Vagina (tissue), 2 donors: ENCODE measurements around the gene SLC37A1. TPM values are rescaled to one million over a fixed set of nuclear protein-coding genes. Genes with fewer than 3 reads are reported as not detected.
"Not testable (repeated sequence)": the region's sequence is repeated elsewhere in the genome, so short reads cannot be mapped to it uniquely, and the experiment has no call there.

Source experiments
- DNase-seq, 2 donors: peaks; one replicate each; pipeline ENCODE4 v3.0.0-alpha.2; 2017; ENCODE audit errors: extremely low spot score in 2 of 2
- H3K27ac ChIP-seq: fragments of 200-600 bp; sonication (generic); one replicate; pipeline ENCODE4 v1.5.1; 2019
- H3K27me3 ChIP-seq: fragments of 200-600 bp; sonication (generic); one replicate; pipeline ENCODE4 v1.5.1; 2019
- H3K36me3 ChIP-seq, 2 donors: fragments of 200-600 bp; sonication (generic); one replicate each; pipeline ENCODE4 v1.5.1; 2017 to 2019
- H3K4me1 ChIP-seq: fragments of 200-600 bp; sonication (generic); one replicate; pipeline ENCODE4 v1.5.1; 2019
- H3K4me3 ChIP-seq, 2 donors: fragments of 200-600 bp; sonication (generic); 1 replicate in 1 of 2; 2 replicates in 1 of 2; pipeline ENCODE4 v1.5.1; 2016 to 2019
- H3K9me3 ChIP-seq: fragments of 200-600 bp; sonication (generic); one replicate; pipeline ENCODE4 v1.5.1; 2019
- POLR2A ChIP-seq, 2 donors: fragments of 450-650 bp; IDR thresholded peaks; one replicate each; pipeline ENCODE4 v1.6.1; 2017; ENCODE audit warnings: antibody characterized with exemption in 2 of 2, mild to moderate bottlenecking in 2 of 2, moderate library complexity in 2 of 2
- POLR2AphosphoS5 ChIP-seq, 2 donors: sonication (generic); formaldehyde crosslinking; IDR thresholded peaks; one replicate each; pipeline ENCODE4 v1.9.0; 2017; ENCODE audit warnings: antibody characterized with exemption in 2 of 2, mild to moderate bottlenecking in 2 of 2, low read depth in 1 of 2; ENCODE audit not compliant: insufficient read depth in 1 of 2
- intact Hi-C: fragments of 100-400 bp; cut with DNase I; formaldehyde crosslinking; loops from one replicate; pipeline ENCODE4 v1.15.1; 2023
- total RNA-seq: library from RNA; depleted of rRNA; stranded (reverse); fragments of >200 nt; gene quantifications from one replicate; pipeline ENCODE4 v1.2.3, GENCODE V29; 2016
- TF ChIP-seq, protein P1 (sequence below), 3 experiments: fragments of 450-650 bp in 2 of 3; fragments of 200-600 bp in 1 of 3; sonication (generic) in 1 of 3; IDR thresholded peaks; one replicate each; pipeline ENCODE4 v1.5.1; 2017 to 2019; ENCODE audit warnings: antibody characterized with exemption in 3 of 3, mild to moderate bottlenecking in 2 of 3, moderate library complexity in 2 of 3

The SLC37A1 gene
- total RNA-seq, 1 donor from 2014 or later = 11.8 TPM

DNA sequence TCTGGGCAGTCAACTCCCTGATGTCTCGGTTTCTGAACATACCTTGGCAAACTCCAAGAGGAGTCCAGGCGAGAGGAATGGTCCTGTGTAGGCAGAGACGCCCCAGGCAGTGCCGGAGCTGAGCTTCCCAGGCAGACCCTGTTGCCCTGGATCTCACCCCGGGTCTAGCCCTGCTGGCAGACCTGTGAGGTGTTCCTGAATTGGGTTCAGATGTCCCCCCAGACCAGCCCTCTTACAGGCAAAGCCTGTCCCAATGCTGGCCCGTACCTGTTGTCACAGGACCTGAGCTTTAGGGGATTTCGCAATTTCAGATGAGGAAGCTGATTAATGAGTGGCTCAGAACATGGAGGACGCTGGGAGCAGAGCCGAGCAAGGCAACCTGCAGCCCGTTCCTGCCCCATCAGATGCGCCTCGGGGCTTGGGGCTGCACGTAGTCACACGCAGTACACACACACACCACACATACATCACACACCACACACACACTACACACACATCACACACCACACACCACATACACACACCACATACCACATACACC lies 101.2 kb downstream of the SLC37A1 start:
- Histone ChIP-seq H3K36me3 (no peaks in the 10 kb centered on the region), H3K4me3 (peak overlapping the region in 1 of 2 donors; percentile 19), H3K27me3 (no peaks in the 10 kb centered on the region), H3K4me1 (no peaks in the 10 kb centered on the region), H3K27ac (no peak overlapping the region), H3K9me3 (no peaks in the 10 kb centered on the region)
- no peak for DNase-seq
- intact Hi-C loops = no loop called here
- TF ChIP-seq POLR2A (IDR thresholded peaks at IDR 0.05) (no peak), POLR2AphosphoS5 (IDR thresholded peaks at IDR 0.05; ENCODE audit: insufficient read depth in 1 of 2, low read depth in 1 of 2) (peak in 1 of 2 donors; percentile 45)
- TF ChIP-seq, protein P1, sequence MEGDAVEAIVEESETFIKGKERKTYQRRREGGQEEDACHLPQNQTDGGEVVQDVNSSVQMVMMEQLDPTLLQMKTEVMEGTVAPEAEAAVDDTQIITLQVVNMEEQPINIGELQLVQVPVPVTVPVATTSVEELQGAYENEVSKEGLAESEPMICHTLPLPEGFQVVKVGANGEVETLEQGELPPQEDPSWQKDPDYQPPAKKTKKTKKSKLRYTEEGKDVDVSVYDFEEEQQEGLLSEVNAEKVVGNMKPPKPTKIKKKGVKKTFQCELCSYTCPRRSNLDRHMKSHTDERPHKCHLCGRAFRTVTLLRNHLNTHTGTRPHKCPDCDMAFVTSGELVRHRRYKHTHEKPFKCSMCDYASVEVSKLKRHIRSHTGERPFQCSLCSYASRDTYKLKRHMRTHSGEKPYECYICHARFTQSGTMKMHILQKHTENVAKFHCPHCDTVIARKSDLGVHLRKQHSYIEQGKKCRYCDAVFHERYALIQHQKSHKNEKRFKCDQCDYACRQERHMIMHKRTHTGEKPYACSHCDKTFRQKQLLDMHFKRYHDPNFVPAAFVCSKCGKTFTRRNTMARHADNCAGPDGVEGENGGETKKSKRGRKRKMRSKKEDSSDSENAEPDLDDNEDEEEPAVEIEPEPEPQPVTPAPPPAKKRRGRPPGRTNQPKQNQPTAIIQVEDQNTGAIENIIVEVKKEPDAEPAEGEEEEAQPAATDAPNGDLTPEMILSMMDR (IDR thresholded peaks at IDR 0.05) = no peak

DNA sequence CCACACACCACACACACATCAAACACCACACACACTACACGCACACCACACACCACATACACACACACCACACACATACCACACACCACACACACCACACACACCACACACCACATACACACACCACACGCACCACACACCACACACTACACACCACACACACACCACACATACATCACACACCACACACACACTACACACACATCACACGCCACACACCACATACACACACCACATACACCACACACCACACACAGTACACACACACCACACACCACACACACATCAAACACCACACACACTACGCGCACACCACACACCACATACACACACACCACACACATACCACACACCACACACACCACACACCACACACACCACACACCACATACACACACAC lies 101.7 kb downstream of the SLC37A1 start:
- H3K4me3 ChIP-seq, H3K9me3 ChIP-seq, DNase-seq, intact Hi-C loops, H3K4me1 ChIP-seq, H3K36me3 ChIP-seq, H3K27ac ChIP-seq, H3K27me3 ChIP-seq: not testable (repeated sequence)

DNA sequence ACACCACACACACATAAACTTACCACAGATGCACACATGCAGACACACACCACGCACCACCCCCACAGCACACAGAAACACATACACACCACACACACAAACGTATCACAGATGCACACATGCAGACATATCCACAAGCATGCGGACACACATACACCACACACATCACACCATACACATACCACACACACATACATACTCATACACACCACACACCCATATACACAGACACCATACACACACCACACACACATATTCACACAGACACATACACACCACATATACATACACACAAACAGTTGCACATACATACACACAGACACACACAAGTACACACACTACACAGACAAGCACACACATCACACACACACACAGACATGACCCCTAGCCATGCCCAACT lies 102.3 kb downstream of the SLC37A1 start:
- intact Hi-C loops = no loop called here
- DNase-seq = no peak
- no peaks in the 10 kb centered on the region for H3K27me3 ChIP-seq

DNA sequence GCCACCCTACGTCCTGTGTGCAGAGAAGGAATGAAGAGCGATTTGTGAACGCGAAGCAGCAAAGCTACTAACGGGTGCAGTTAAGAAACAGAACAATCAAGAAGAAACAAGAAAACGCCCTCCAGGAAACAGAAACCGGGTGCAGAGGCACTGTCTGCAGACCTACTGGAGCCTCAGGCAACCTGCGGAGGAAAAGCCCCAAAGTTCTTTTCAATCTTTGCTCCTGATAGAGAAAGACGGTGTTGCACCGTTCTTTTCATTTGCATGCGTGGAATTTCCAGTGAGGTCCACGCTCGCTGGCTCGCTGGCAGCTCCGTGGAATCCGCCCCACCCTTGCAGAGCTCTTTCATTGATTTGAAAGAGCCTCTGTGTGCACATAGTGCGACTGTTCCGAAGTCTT lies 102.8 kb downstream of the SLC37A1 start:
- no peak for DNase-seq
- H3K27me3 ChIP-seq = no peaks in the 10 kb centered on the region
- no peaks in the 10 kb centered on the region for H3K36me3 ChIP-seq
- intact Hi-C loops = no loop called here
- no peak overlapping the region for H3K27ac ChIP-seq
- TF ChIP-seq POLR2A (IDR thresholded peaks at IDR 0.05) (no peak), POLR2AphosphoS5 (IDR thresholded peaks at IDR 0.05; ENCODE audit: insufficient read depth in 1 of 2, low read depth in 1 of 2) (no peak)
- no peaks in the 10 kb centered on the region for H3K9me3 ChIP-seq
- H3K4me1 ChIP-seq = no peaks in the 10 kb centered on the region
- H3K4me3 ChIP-seq = no peak overlapping the region

More for the DNA sequence above, 102.3 kb downstream of the SLC37A1 start:
- H3K4me1 ChIP-seq = no peaks in the 10 kb centered on the region
- H3K27ac ChIP-seq = no peak overlapping the region
- TF ChIP-seq, protein P1 (IDR thresholded peaks at IDR 0.05) = no peak
- no peak for TF ChIP-seq POLR2AphosphoS5 (IDR thresholded peaks at IDR 0.05; ENCODE audit: insufficient read depth in 1 of 2, low read depth in 1 of 2)
- no peak for TF ChIP-seq POLR2A (IDR thresholded peaks at IDR 0.05)
- no peaks in the 10 kb centered on the region for H3K36me3 ChIP-seq
- no peaks in the 10 kb centered on the region for H3K9me3 ChIP-seq
- no peak overlapping the region for H3K4me3 ChIP-seq

DNA sequence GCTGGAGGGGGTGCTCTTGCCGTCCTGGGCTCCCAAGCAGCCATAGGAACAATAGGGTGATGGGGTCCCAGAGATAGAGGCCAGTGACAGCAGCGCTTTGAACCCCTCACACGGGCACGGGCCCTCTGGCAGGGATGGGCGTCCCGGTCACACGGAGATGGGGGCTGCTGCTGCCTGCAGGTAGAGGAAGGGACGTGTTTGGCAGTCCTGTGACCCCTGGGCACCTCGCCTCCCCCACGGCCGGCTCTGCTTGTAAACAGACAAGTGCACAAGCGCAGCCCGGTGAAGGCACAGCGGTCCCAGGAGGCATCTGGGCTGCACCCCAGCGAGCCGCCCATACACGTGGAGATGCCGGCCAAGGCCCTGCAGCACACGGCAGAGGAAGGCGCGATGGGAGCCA lies 103.3 kb downstream of the SLC37A1 start:
- Histone ChIP-seq H3K4me3 (no peak overlapping the region), H3K27ac (no peak overlapping the region), H3K27me3 (no peaks in the 10 kb centered on the region), H3K4me1 (no peaks in the 10 kb centered on the region), H3K9me3 (no peaks in the 10 kb centered on the region), H3K36me3 (no peaks in the 10 kb centered on the region)
- intact Hi-C loops = no loop called here
- TF ChIP-seq POLR2A (IDR thresholded peaks at IDR 0.05) = no peak
- TF ChIP-seq, protein P1 (IDR thresholded peaks at IDR 0.05) = no peak
- TF ChIP-seq POLR2AphosphoS5 (IDR thresholded peaks at IDR 0.05; ENCODE audit: insufficient read depth in 1 of 2, low read depth in 1 of 2) = no peak
- no peak for DNase-seq

DNA sequence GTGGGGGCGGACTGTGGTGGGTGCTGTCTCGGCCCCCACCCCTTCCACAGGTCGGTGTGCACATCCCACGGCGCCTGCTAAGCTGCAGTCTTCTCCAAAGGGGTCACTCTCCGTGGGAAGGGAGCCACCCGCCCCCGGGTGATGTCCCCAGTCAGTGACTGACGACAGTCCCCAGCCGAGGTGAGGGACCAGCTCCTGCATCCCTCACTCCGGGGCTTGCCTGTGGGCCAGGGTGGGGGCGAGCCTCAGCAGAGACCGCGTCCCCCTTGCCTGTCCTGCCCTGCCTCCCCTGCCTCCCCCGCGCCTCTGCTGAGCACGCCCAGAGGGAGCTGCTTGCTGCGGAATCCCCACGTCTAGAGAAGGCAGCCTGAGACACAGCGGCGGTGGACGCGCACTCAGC lies 103.8 kb downstream of the SLC37A1 start:
- DNase-seq = no peak
- no peak overlapping the region for H3K27ac ChIP-seq
- H3K36me3 ChIP-seq = no peaks in the 10 kb centered on the region
- H3K4me1 ChIP-seq = no peaks in the 10 kb centered on the region
- TF ChIP-seq, protein P1 (IDR thresholded peaks at IDR 0.05) = no peak
- TF ChIP-seq POLR2AphosphoS5 (IDR thresholded peaks at IDR 0.05; ENCODE audit: insufficient read depth in 1 of 2, low read depth in 1 of 2) (no peak), POLR2A (IDR thresholded peaks at IDR 0.05) (no peak)
- no peaks in the 10 kb centered on the region for H3K9me3 ChIP-seq
- no peaks in the 10 kb centered on the region for H3K27me3 ChIP-seq
- intact Hi-C loops = no loop called here
- no peak overlapping the region for H3K4me3 ChIP-seq
